Upper lobe of left lung (tissue), 6 donors: Measurements from ENCODE around the gene SYT14. TPM values are rescaled to one million over a fixed set of nuclear protein-coding genes. Genes with fewer than 3 reads are reported as not detected.
"Not testable (repeated sequence)": the region's sequence is repeated elsewhere in the genome, so short reads cannot be mapped to it uniquely, and the experiment has no call there.

ENCODE experiments used
- ATAC-seq, 2 donors: fragments of 200-7000 bp; cut with Tn5 transposase; one replicate each; pipeline ENCODE4 v1.9.1; 2022; ENCODE audit warnings: mild to moderate bottlenecking in 2 of 2, moderate library complexity in 2 of 2; ENCODE audit not compliant: low FRiP score in 2 of 2
- DNase-seq, 2 donors: peaks; one replicate each; pipeline ENCODE4 v3.0.0-alpha.2; 2019 to 2020
- H3K27ac ChIP-seq, 4 donors: fragments of 200-600 bp; sonication (generic); one replicate each; pipeline ENCODE4 v1.5.1; 2016 to 2019
- H3K27me3 ChIP-seq, 4 donors: fragments of 200-600 bp; sonication (generic); one replicate each; pipeline ENCODE4 v1.5.1; 2017 to 2019
- H3K36me3 ChIP-seq, 4 donors: fragments of 200-600 bp; sonication (generic); one replicate each; pipeline ENCODE4 v1.5.1; 2016 to 2019
- H3K4me1 ChIP-seq, 4 donors: fragments of 200-600 bp; sonication (generic); one replicate each; pipeline ENCODE4 v1.5.1; 2018 to 2019
- H3K4me3 ChIP-seq, 4 donors: fragments of 200-600 bp; sonication (generic); one replicate each; pipeline ENCODE4 v1.5.1; 2017 to 2019; ENCODE audit warnings: mild to moderate bottlenecking in 2 of 4, moderate library complexity in 1 of 4
- H3K9me3 ChIP-seq, 4 donors: fragments of 200-600 bp; sonication (generic); one replicate each; pipeline ENCODE4 v1.5.1; 2018 to 2019
- CTCF ChIP-seq, 6 experiments: fragments of 450-650 bp in 4 of 6; fragments of 200-600 bp in 2 of 6; sonication (generic) in 2 of 6; IDR thresholded peaks; one replicate each; pipeline ENCODE4 v1.5.1; 2016 to 2019; ENCODE audit warnings: antibody characterized with exemption in 6 of 6
- EP300 ChIP-seq, 4 donors: sonication (generic); formaldehyde crosslinking; IDR thresholded peaks; one replicate each; pipeline ENCODE4 v1.5.1; 2017; ENCODE audit warnings: antibody characterized with exemption in 4 of 4, control low read depth in 2 of 4
- POLR2A ChIP-seq, 4 donors: fragments of 450-650 bp; IDR thresholded peaks; one replicate each; pipeline ENCODE4 v1.5.1; 2016 to 2017; ENCODE audit warnings: antibody characterized with exemption in 4 of 4, mild to moderate bottlenecking in 2 of 4
- POLR2AphosphoS5 ChIP-seq, 2 donors: sonication (generic); formaldehyde crosslinking; IDR thresholded peaks; one replicate each; pipeline ENCODE4 v1.5.1; 2017; ENCODE audit warnings: antibody characterized with exemption in 2 of 2
- WGBS, 2 donors: methylation state at CpG; one replicate each; pipeline ENCODE4 v1.1.5; 2017 to 2018; 5-methylcytosine and 5-hydroxymethylcytosine counted together
- total RNA-seq, 6 donors: library from RNA; depleted of rRNA in 4 of 6; stranded (reverse); fragments of >200 nt in 4 of 6; gene quantifications; one replicate each; pipeline versions ENCODE4 v1.1.0 to v1.2.1, GENCODE V29; 2016 to 2021
- donor health status: DM: no; HTN: no; CAD: no; lungs with moderate emphysema.
- donor health status: DM: no; HTN: yes; CAD: no; lungs with severe emphysema.

The SYT14 gene
- total RNA-seq, 6 donors from 2014 or later: not detected

GRCh38 chr1:209960926-209961325, 22.9 kb downstream of the SYT14 start:
- DNase-seq: no peak
- H3K9me3 ChIP-seq: no peaks in the 10 kb centered on the region
- ATAC-seq: no peak
- no peak for TF ChIP-seq EP300 (IDR thresholded peaks at IDR 0.05)
- no peak for TF ChIP-seq POLR2AphosphoS5 (IDR thresholded peaks at IDR 0.05)
- TF ChIP-seq CTCF (IDR thresholded peaks at IDR 0.05): no peak
- no peak for TF ChIP-seq POLR2A (IDR thresholded peaks at IDR 0.05)
- no peaks in the 10 kb centered on the region for H3K4me1 ChIP-seq
- WGBS, 2 donors: 55 to 69% methylated on average over 2 of the region's 2 CpGs
- no peaks in the 10 kb centered on the region for H3K27me3 ChIP-seq
- H3K4me3 ChIP-seq: no peak overlapping the region
- H3K27ac ChIP-seq: no peak overlapping the region
- no peaks in the 10 kb centered on the region for H3K36me3 ChIP-seq

- H3K27ac ChIP-seq: no peak overlapping the region
- no peaks in the 10 kb centered on the region for H3K4me1 ChIP-seq
- DNase-seq (no peak), ATAC-seq (no peak)
- no peaks in the 10 kb centered on the region for H3K9me3 ChIP-seq
- no peak for TF ChIP-seq POLR2AphosphoS5 (IDR thresholded peaks at IDR 0.05)
- TF ChIP-seq CTCF (IDR thresholded peaks at IDR 0.05): no peak
- TF ChIP-seq POLR2A (IDR thresholded peaks at IDR 0.05): no peak
- no peak for TF ChIP-seq EP300 (IDR thresholded peaks at IDR 0.05)
- H3K27me3 ChIP-seq: no peaks in the 10 kb centered on the region
- WGBS, 2 donors: 80 to 87% methylated on average over 4 of the region's 4 CpGs
- H3K36me3 ChIP-seq: no peaks in the 10 kb centered on the region
- H3K4me3 ChIP-seq: no peak overlapping the region
Measured at GRCh38 chr1:209962388-209962787, 24.4 kb downstream of the SYT14 start.

- TF ChIP-seq EP300 (IDR thresholded peaks at IDR 0.05) (no peak), POLR2AphosphoS5 (IDR thresholded peaks at IDR 0.05) (no peak)
- Histone ChIP-seq H3K36me3 (no peaks in the 10 kb centered on the region), H3K9me3 (no peaks in the 10 kb centered on the region), H3K27me3 (no peaks in the 10 kb centered on the region), H3K4me3 (no peak overlapping the region), H3K27ac (no peak overlapping the region), H3K4me1 (no peaks in the 10 kb centered on the region)
- DNase-seq: no peak
- ATAC-seq: no peak
- 74 to 78% methylated on average over 1 of the region's 1 CpG for WGBS, 2 donors
Measured at GRCh38 chr1:209962856-209963255, 24.8 kb downstream of the SYT14 start.

- no peak for DNase-seq
Measured at GRCh38 chr1:209965996-209966395, 28.0 kb downstream of the SYT14 start.

GRCh38 chr1:209978721-209979120, 40.7 kb downstream of the SYT14 start:
- not testable (repeated sequence) for H3K27me3 ChIP-seq, ATAC-seq, H3K4me3 ChIP-seq, H3K9me3 ChIP-seq, H3K36me3 ChIP-seq, H3K4me1 ChIP-seq, H3K27ac ChIP-seq
- WGBS, 2 donors: 82 to 92% methylated on average over 4 to 14 of the region's 14 CpGs
- DNase-seq: peak in 1 of 2 donors; percentile 59

More at GRCh38 chr1:209965996-209966395, 28.0 kb downstream of the SYT14 start:
- 94 to 96% methylated on average over 9 of the region's 9 CpGs for WGBS, 2 donors
- Histone ChIP-seq H3K4me3 (no peak overlapping the region), H3K4me1 (no peaks in the 10 kb centered on the region), H3K27me3 (no peaks in the 10 kb centered on the region), H3K36me3 (no peaks in the 10 kb centered on the region), H3K27ac (no peak overlapping the region), H3K9me3 (no peaks in the 10 kb centered on the region)
- TF ChIP-seq EP300 (IDR thresholded peaks at IDR 0.05): no peak
- no peak for ATAC-seq

GRCh38 chr1:209983953-209984352, 45.9 kb downstream of the SYT14 start:
- no peak for DNase-seq
- no peak overlapping the region for H3K27ac ChIP-seq
- H3K4me1 ChIP-seq: no peaks in the 10 kb centered on the region
- H3K27me3 ChIP-seq: no peaks in the 10 kb centered on the region
- H3K9me3 ChIP-seq: peaks cover 0 to 7% (median 0%) of the 10 kb centered on the region in 4 donors
- TF ChIP-seq POLR2AphosphoS5 (IDR thresholded peaks at IDR 0.05): no peak
- TF ChIP-seq EP300 (IDR thresholded peaks at IDR 0.05): no peak
- TF ChIP-seq POLR2A (IDR thresholded peaks at IDR 0.05): no peak
- no peak for TF ChIP-seq CTCF (IDR thresholded peaks at IDR 0.05)
- no peak overlapping the region for H3K4me3 ChIP-seq
- no peak for ATAC-seq
- no peaks in the 10 kb centered on the region for H3K36me3 ChIP-seq
- WGBS, 2 donors: 80 to 82% methylated on average over 3 of the region's 3 CpGs
